ENCODE measurements around the gene PCDHGC4. TPM values are rescaled to one million over a fixed set of nuclear protein-coding genes. Genes with fewer than 3 reads are reported as not detected.

The PCDHGC4 gene
- total and polyA plus RNA-seq, 2 of the 8 experiments (the other 6 are each of a cell fraction or from before 2014, with no cell fraction given), result 2.1 to 2.4 TPM

GRCh38 chr5:141529002-141529401 is 44.2 kb downstream of the PCDHGC4 start:
- Histone ChIP-seq H3K18ac (ENCODE audit: extremely low read depth, low read length) (no peak overlapping the region), H3K36me3 (ENCODE audit: control insufficient read depth in 2 of 4, insufficient read depth in 4 of 4, low read length in 3 of 4) (peaks cover 14 to 42% (median 25%) of the 10 kb centered on the region in 4 experiments), H3K9me3 (ENCODE audit: insufficient read depth in 2 of 2, low read depth in 1 of 2, low read length in 1 of 2) (no peaks in the 10 kb centered on the region), H3K4me2 (ENCODE audit: insufficient read depth in 1 of 2, low read depth in 2 of 2, low read length in 2 of 2) (no peak overlapping the region), H3K79me2 (ENCODE audit: control insufficient read depth in 1 of 2, insufficient read depth in 2 of 2, low read length in 2 of 2) (no peaks in the 10 kb centered on the region), H2BK12ac (ENCODE audit: low read depth, low read length) (no peak overlapping the region), H2BK120ac (replicated peaks; ENCODE audit: low read depth, low read length) (no peak overlapping the region), H3K56ac (replicated peaks; ENCODE audit: insufficient read length, low read depth, low read length) (no peak overlapping the region), H3K23me2 (ENCODE audit: low read depth, low read length) (no peaks in the 10 kb centered on the region), H3K4me1 (replicated peaks in 1 of 4; ENCODE audit: control insufficient read depth in 3 of 4, insufficient read depth in 4 of 4, low read length in 3 of 4) (peaks cover under 1 to 13% (median 6%) of the 10 kb centered on the region in 4 experiments; a peak in 6 of 7 replicates), H2AK5ac (ENCODE audit: low read depth, low read length) (no peak overlapping the region), H3K79me1 (ENCODE audit: low read depth, low read length) (no peaks in the 10 kb centered on the region), H3K23ac (ENCODE audit: insufficient read length) (no peak overlapping the region), H3K14ac (ENCODE audit: insufficient read length) (no peak overlapping the region), H3K4ac (replicated peaks; ENCODE audit: insufficient read length, low read depth, low read length) (no peak overlapping the region), H2AFZ (ENCODE audit: low read length) (no peak overlapping the region), H2BK5ac (ENCODE audit: low read depth, low read length) (no peak overlapping the region), H3K27ac (ENCODE audit: low read depth, low read length) (no peak overlapping the region), H2BK20ac (ENCODE audit: low read length) (no peak overlapping the region), H3K9ac (replicated peaks in 1 of 4; ENCODE audit: extremely low read depth in 1 of 4, low read depth in 3 of 4, low read length in 3 of 4) (no peak overlapping the region), H3K4me3 (ENCODE audit: extremely low read depth in 1 of 4, insufficient read depth in 2 of 4, low read depth in 3 of 4, low read length in 4 of 4) (no peak overlapping the region), H2BK15ac (ENCODE audit: low read length) (no peak overlapping the region), H4K5ac (ENCODE audit: insufficient read length, low read depth, low read length) (no peak overlapping the region), H4K20me1 (replicated peaks in 1 of 2; ENCODE audit: control insufficient read depth in 1 of 2, insufficient read depth in 2 of 2, low read length in 2 of 2) (no peaks in the 10 kb centered on the region), H4K8ac (ENCODE audit: extremely low read depth, insufficient read depth, low read length) (no peak overlapping the region), H3K27me3 (replicated peaks in 1 of 4; ENCODE audit: control insufficient read depth in 3 of 4, extremely low read depth in 1 of 4, insufficient read depth in 3 of 4, low read length in 3 of 4) (no peaks in the 10 kb centered on the region), H4K91ac (replicated peaks; ENCODE audit: insufficient read length, low read length) (no peak overlapping the region)
- FAIRE-seq, result no peak
- 94% methylated on average over 5 of the region's 5 CpGs; no CpG with 5 or more reads in 1 of the 2 experiments for WGBS, 2 experiments (ENCODE audit: extremely low coverage in 1 of 2, insufficient coverage in 1 of 2, insufficient read length in 1 of 2, insufficient replicate concordance in 2 of 2, low coverage in 1 of 2, low lambda C conversion rate in 2 of 2, missing lambda C conversion rate in 1 of 2)
- ChIA-PET POLR2A (ENCODE audit: partially characterized antibody) (interaction anchor here (0.8 kb wide), 1 partner anchor 16 kb away, joined by 3 read pairs; no protein-coding TSS in a partner anchor), CTCF (ENCODE audit: partially characterized antibody) (interaction anchor here (0.8 to 50.9 kb wide), 12 partner anchors 9 to 320 kb away, joined by 3 to 1236 read pairs (median 4); partner anchors contain the start of genes PCDHB12, PCDHB15, PCDHGA10 and PCDHGA11)
- no peak for DNase-seq (ENCODE audit: low read depth in 1 of 2, low spot score in 2 of 2)
